Measurements from ENCODE around the gene CELF2.

CELF2 gene

GRCh38 chr10:11015446-11015934 lies 2.2 kb upstream of the CELF2 start:
- Histone ChIP-seq H3K79me2 (ENCODE audit: control insufficient read depth, low read length) (no peaks in the 10 kb centered on the region), H3K27ac (ENCODE audit: low read depth, low read length) (no peak overlapping the region), H3K9me3 (ENCODE audit: control insufficient read depth, insufficient read depth, low read length) (no peaks in the 10 kb centered on the region), H3K36me3 (ENCODE audit: control insufficient read depth, low read length) (no peaks in the 10 kb centered on the region), H3K9me2 (replicated peaks; ENCODE audit: control insufficient read depth, low read length) (no peaks in the 10 kb centered on the region), H3K27me3 (ENCODE audit: control insufficient read depth, low read length) (peaks cover 14% of the 10 kb centered on the region), H3K4me2 (ENCODE audit: low read length) (no peak overlapping the region), H3K4me1 (ENCODE audit: control insufficient read depth, low read length) (no peaks in the 10 kb centered on the region), H3K4me3 (ENCODE audit: low read length) (no peak overlapping the region), H4K20me1 (ENCODE audit: control insufficient read depth, insufficient read depth, low read depth, low read length) (no peaks in the 10 kb centered on the region), H3F3A (ENCODE audit: control insufficient read depth, insufficient read depth) (no peaks in the 10 kb centered on the region)
- TF ChIP-seq CTCF (IDR thresholded peaks at IDR 0.05; ENCODE audit: low read depth, low read length, poor library complexity, severe bottlenecking) (no peak), EZH2phosphoT487 (IDR thresholded peaks at IDR 0.05; ENCODE audit: borderline replicate concordance, low read length) (no peak)

GRCh38 chr10:11017000-11017569 lies 587 bp upstream of the CELF2 start:
- Histone ChIP-seq H4K20me1 (ENCODE audit: control insufficient read depth, insufficient read depth, low read depth, low read length) (no peaks in the 10 kb centered on the region), H3K36me3 (ENCODE audit: control insufficient read depth, low read length) (no peaks in the 10 kb centered on the region), H3K27ac (ENCODE audit: low read depth, low read length) (no peak overlapping the region), H3F3A (ENCODE audit: control insufficient read depth, insufficient read depth) (no peaks in the 10 kb centered on the region), H3K9me2 (replicated peaks; ENCODE audit: control insufficient read depth, low read length) (no peaks in the 10 kb centered on the region), H3K4me2 (ENCODE audit: low read length) (no peak overlapping the region), H3K4me1 (ENCODE audit: control insufficient read depth, low read length) (no peaks in the 10 kb centered on the region), H3K4me3 (ENCODE audit: low read length) (no peak overlapping the region), H3K79me2 (ENCODE audit: control insufficient read depth, low read length) (no peaks in the 10 kb centered on the region), H3K9me3 (ENCODE audit: control insufficient read depth, insufficient read depth, low read length) (no peaks in the 10 kb centered on the region), H3K27me3 (ENCODE audit: control insufficient read depth, low read length) (peaks cover 14% of the 10 kb centered on the region)
- TF ChIP-seq CTCF (IDR thresholded peaks at IDR 0.05; ENCODE audit: low read depth, low read length, poor library complexity, severe bottlenecking) (no peak), EZH2phosphoT487 (IDR thresholded peaks at IDR 0.05; ENCODE audit: borderline replicate concordance, low read length) (no peak)

GRCh38 chr10:11018432-11018841 lies 765 bp downstream of the CELF2 start:
- no peak overlapping the region for H3K4me3 ChIP-seq (ENCODE audit: low read length)

More at GRCh38 chr10:11018432-11018841, 765 bp downstream of the CELF2 start:
- Histone ChIP-seq H3K4me2 (ENCODE audit: low read length) (no peak overlapping the region), H3K9me2 (replicated peaks; ENCODE audit: control insufficient read depth, low read length) (no peaks in the 10 kb centered on the region), H3K36me3 (ENCODE audit: control insufficient read depth, low read length) (no peaks in the 10 kb centered on the region), H4K20me1 (ENCODE audit: control insufficient read depth, insufficient read depth, low read depth, low read length) (no peaks in the 10 kb centered on the region), H3K27me3 (ENCODE audit: control insufficient read depth, low read length) (peaks cover 14% of the 10 kb centered on the region), H3K27ac (ENCODE audit: low read depth, low read length) (no peak overlapping the region), H3K79me2 (ENCODE audit: control insufficient read depth, low read length) (no peaks in the 10 kb centered on the region), H3F3A (ENCODE audit: control insufficient read depth, insufficient read depth) (no peaks in the 10 kb centered on the region), H3K9me3 (ENCODE audit: control insufficient read depth, insufficient read depth, low read length) (no peaks in the 10 kb centered on the region), H3K4me1 (ENCODE audit: control insufficient read depth, low read length) (no peaks in the 10 kb centered on the region)
- TF ChIP-seq CTCF (IDR thresholded peaks at IDR 0.05; ENCODE audit: low read depth, low read length, poor library complexity, severe bottlenecking) (no peak), EZH2phosphoT487 (IDR thresholded peaks at IDR 0.05; ENCODE audit: borderline replicate concordance, low read length) (no peak)

Measured in DOHH2 (cell line).